LNCAP (cell line): ENCODE results near the gene ZNF772.

Source experiments
- CTCF ChIP-seq: fragments of 450-650 bp; IDR thresholded peaks from 2 replicates; pipeline ENCODE4 v1.5.1; 2017; ENCODE audit warnings: mild to moderate bottlenecking

The ZNF772 gene

GRCh38 chr19:57473646-57474045 lies 3.7 kb downstream of the ZNF772 start:
- no peak for TF ChIP-seq CTCF

- TF ChIP-seq CTCF = no peak
These were observed 10.9 kb downstream of the ZNF772 start for GRCh38 chr19:57466489-57466888.

GRCh38 chr19:57465680-57466381 lies 11.5 kb downstream of the ZNF772 start:
- peak; percentile 43; the same call in 1 of the 2 replicates for TF ChIP-seq CTCF

- TF ChIP-seq CTCF = no peak
These were observed 25.1 kb downstream of the ZNF772 start for GRCh38 chr19:57452307-57452706.

GRCh38 chr19:57443121-57443696 lies 34.2 kb downstream of the ZNF772 start:
- no peak for TF ChIP-seq CTCF

- TF ChIP-seq CTCF = no peak
These were observed 35.2 kb downstream of the ZNF772 start for GRCh38 chr19:57441979-57442752.

- TF ChIP-seq CTCF = no peak
These were observed 38.4 kb downstream of the ZNF772 start for GRCh38 chr19:57438925-57439324.
